Pancreas (tissue), 10 donors: ENCODE results near the gene SSX2IP. TPM values are rescaled to one million over a fixed set of nuclear protein-coding genes. Genes with fewer than 3 reads are reported as not detected.

ENCODE experiments used
- ATAC-seq, 4 donors: fragments of 200-7000 bp; cut with Tn5 transposase; one replicate each; pipeline versions ENCODE4 v1.8.0 to v1.9.1; 2020; ENCODE audit warnings: mild to moderate bottlenecking in 4 of 4, moderate library complexity in 4 of 4
- DNase-seq, 6 donors: peaks; one replicate each; pipeline ENCODE4 v3.0.0-alpha.2; 2020
- FAIRE-seq: peaks from 2 replicates; lab custom pipeline; 2012; peaks lifted over from hg19 to GRCh38; lab: Jason Lieb, UNC
- H3K27ac ChIP-seq, 4 donors: fragments of 200-600 bp; sonication (generic); 1 replicate in 3 of 4; 2 replicates in 1 of 4; pipeline versions ENCODE4 v1.5.0 to v1.8.0; 2020
- H3K27me3 ChIP-seq, 4 donors: fragments of 200-600 bp; one replicate each; pipeline ENCODE4 v1.8.0; 2021
- H3K36me3 ChIP-seq, 3 donors: fragments of 200-600 bp; sonication (generic) in 1 of 3; one replicate each; pipeline versions ENCODE4 v1.5.0 to v1.8.0; 2020 to 2021
- H3K4me1 ChIP-seq, 3 donors: fragments of 200-600 bp; one replicate each; pipeline ENCODE4 v1.8.0; 2021
- H3K4me3 ChIP-seq, 4 donors: fragments of 200-600 bp; sonication (generic) in 2 of 4; one replicate each; pipeline versions ENCODE4 v1.5.0 to v1.8.0; 2020 to 2021
- H3K9me3 ChIP-seq, 4 donors: fragments of 200-600 bp; one replicate each; pipeline ENCODE4 v1.8.0; 2021
- CTCF ChIP-seq, 4 donors: fragments of 200-600 bp; sonication (generic) in 3 of 4; IDR thresholded peaks; one replicate each; pipeline versions ENCODE4 v1.5.0 to v1.8.0; 2021; ENCODE audit warnings: antibody characterized with exemption in 4 of 4
- WGBS, 2 donors: extraction: QIAGEN DNeasy Blood & Tissue Kit; methylation state at CpG; one replicate each; pipeline ENCODE4 v1.1.7; 2013; 5-methylcytosine and 5-hydroxymethylcytosine counted together
- intact Hi-C, 3 donors: fragments of 100-400 bp; cut with DNase I; formaldehyde crosslinking; loops; one replicate each; pipeline versions ENCODE4 v1.11.1 to v1.14.2; 2022
- polyA plus RNA-seq, 2 donors: library from polyadenylated mRNA; stranded (reverse); fragments of 200-250 nt; gene quantifications; one replicate each; pipeline ENCODE4 v1.2.3, GENCODE V29; 2013
- total RNA-seq, 6 donors: library from RNA; stranded (reverse); fragmentation: NEBNext Ultra II Directional in 4 of 6; extraction: Animal tissue kit (Norgen Biotek cat#: 25700) in 4 of 6; gene quantifications; one replicate each; pipeline versions ENCODE4 v1.2.1 to v1.2.4, GENCODE V29; 2021 to 2023
- donor health status: healthy with polysubstance abuse.
- donor health status: DM: no; HTN: no; CAD: no; lungs with moderate emphysema.
- donor health status: DM: no; HTN: no; CAD: no.
- donor health status: control.
- donor health status: control.
- donor health status: Bipolar disorder and iron deficiency.
- donor health status: DM: yes; HTN: yes; CAD: no.
- donor health status: DM: no; HTN: no; CAD: no.
- donor health status: DM: no; HTN: no; CAD: no.
- donor health status: DM: yes; HTN: yes; CAD: no.

The SSX2IP gene
- total and polyA plus RNA-seq, 8 donors, result 1.9 to 10.2 (median 5.3) TPM

- Histone ChIP-seq H3K9me3 (no peaks in the 10 kb centered on the region), H3K4me3 (no peak overlapping the region), H3K27ac (no peak overlapping the region), H3K4me1 (peaks cover 2 to 7% (median 5%) of the 10 kb centered on the region in 3 donors), H3K27me3 (no peaks in the 10 kb centered on the region), H3K36me3 (no peaks in the 10 kb centered on the region)
- no peak for FAIRE-seq
- intact Hi-C loops, result loop anchor here in 1 of 3 donors (10.0 kb wide), 1 partner anchor 50 kb away; no protein-coding TSS in a partner anchor
- ATAC-seq, result no peak
- TF ChIP-seq CTCF (IDR thresholded peaks at IDR 0.05), result no peak
- no peak for DNase-seq
- 25 to 28% methylated on average over 1 of the region's 1 CpG for WGBS, 2 donors
These were observed 15.2 kb downstream of the SSX2IP start for GRCh38 chr1:84675106-84675505.

GRCh38 chr1:84674705-84675104, 15.6 kb downstream of the SSX2IP start:
- ATAC-seq (no peak), FAIRE-seq (no peak), DNase-seq (no peak)
- no peaks in the 10 kb centered on the region for H3K9me3 ChIP-seq
- H3K27me3 ChIP-seq, result no peaks in the 10 kb centered on the region
- WGBS, 2 donors, result 20 to 25% methylated on average over 3 of the region's 3 CpGs
- no peak overlapping the region for H3K27ac ChIP-seq
- intact Hi-C loops, result loop anchor here in 1 of 3 donors (10.0 kb wide), 1 partner anchor 50 kb away; no protein-coding TSS in a partner anchor
- H3K36me3 ChIP-seq, result no peaks in the 10 kb centered on the region
- H3K4me3 ChIP-seq, result no peak overlapping the region
- no peak for TF ChIP-seq CTCF (IDR thresholded peaks at IDR 0.05)
- H3K4me1 ChIP-seq, result peaks cover 2 to 7% (median 5%) of the 10 kb centered on the region in 3 donors

- DNase-seq (no peak), FAIRE-seq (no peak), ATAC-seq (no peak)
- intact Hi-C loops, result loop anchor here in 1 of 3 donors (10.0 kb wide), 1 partner anchor 49 kb away; no protein-coding TSS in a partner anchor
- H3K27ac ChIP-seq, result no peak overlapping the region
- TF ChIP-seq CTCF (IDR thresholded peaks at IDR 0.05), result no peak
- H3K27me3 ChIP-seq, result no peaks in the 10 kb centered on the region
- no peak overlapping the region for H3K4me3 ChIP-seq
- H3K36me3 ChIP-seq, result no peaks in the 10 kb centered on the region
- WGBS, 2 donors, result 49 to 62% methylated on average over 2 of the region's 2 CpGs
- H3K9me3 ChIP-seq, result no peaks in the 10 kb centered on the region
- H3K4me1 ChIP-seq, result peaks cover 2 to 7% (median 5%) of the 10 kb centered on the region in 3 donors
These were observed 16.2 kb downstream of the SSX2IP start for GRCh38 chr1:84674021-84674420.

GRCh38 chr1:84672080-84672854, 18.0 kb downstream of the SSX2IP start:
- H3K9me3 ChIP-seq, result no peaks in the 10 kb centered on the region
- H3K27ac ChIP-seq, result no peak overlapping the region
- DNase-seq (no peak), ATAC-seq (no peak), FAIRE-seq (no peak)
- no peaks in the 10 kb centered on the region for H3K27me3 ChIP-seq
- no peak overlapping the region for H3K4me3 ChIP-seq
- intact Hi-C loops, result loop anchor here in 1 of 3 donors (10.0 kb wide), 1 partner anchor 47 kb away; no protein-coding TSS in a partner anchor
- no peaks in the 10 kb centered on the region for H3K36me3 ChIP-seq
- 84 to 89% methylated on average over 3 of the region's 3 CpGs for WGBS, 2 donors
- TF ChIP-seq CTCF (IDR thresholded peaks at IDR 0.05), result no peak
- H3K4me1 ChIP-seq, result peaks cover 2 to 7% (median 5%) of the 10 kb centered on the region in 3 donors

- H3K9me3 ChIP-seq, result no peaks in the 10 kb centered on the region
- FAIRE-seq, result no peak
- intact Hi-C loops, result loop anchor here in 1 of 3 donors (10.0 kb wide), 1 partner anchor 45 kb away; no protein-coding TSS in a partner anchor
- no peak for DNase-seq
- no peaks in the 10 kb centered on the region for H3K36me3 ChIP-seq
- H3K27me3 ChIP-seq, result no peaks in the 10 kb centered on the region
- H3K4me3 ChIP-seq, result no peak overlapping the region
- WGBS, 2 donors, result 91 to 99% methylated on average over 2 of the region's 2 CpGs
- ATAC-seq, result no peak
- peaks cover 0 to 4% (median 4%) of the 10 kb centered on the region in 3 donors for H3K4me1 ChIP-seq
- no peak for TF ChIP-seq CTCF (IDR thresholded peaks at IDR 0.05)
- no peak overlapping the region for H3K27ac ChIP-seq
These were observed 20.4 kb downstream of the SSX2IP start for GRCh38 chr1:84669831-84670230.
